IMR-90 (cell line): ENCODE measurements around the gene LRRC31. TPM values are rescaled to one million over a fixed set of nuclear protein-coding genes. Genes with fewer than 3 reads are reported as not detected.

Source experiments
- ATAC-seq: fragments of 200-7000 bp; cut with Tn5 transposase; 2 replicates; pipeline ENCODE4 v1.9.1; 2020; ENCODE audit warnings: low read depth, mild to moderate bottlenecking, moderate library complexity
- BruUV-seq: library from RNA; stranded (reverse); fragments of 400-500 nt; replicated peaks from 2 replicates; lab custom pipeline; 2021; lab: Mats Ljungman, UMichigan
- CTCF ChIA-PET: fragments of 300-600 bp; formaldehyde crosslinking; extraction: SDS; loops from one replicate; lab custom pipeline; 2021; ENCODE audit warnings: antibody characterized with exemption; lab: Yijun Ruan, JAX
- POLR2A ChIA-PET: fragments of 300-600 bp; sonication (Branson Sonifier 250); formaldehyde crosslinking; loops from one replicate; lab custom pipeline; 2022; ENCODE audit warnings: antibody characterized with exemption; ENCODE audit not compliant: unreplicated experiment; lab: Charles Lee
- DNase-seq: peaks from one replicate; pipeline ENCODE4 v3.0.0; 2013
- H2AFZ ChIP-seq: replicated peaks from 2 replicates; pipeline ENCODE3; 2013; ENCODE audit warnings: low read length, mild to moderate bottlenecking; ENCODE audit not compliant: poor library complexity
- H2AK5ac ChIP-seq: 2 replicates; pipeline ENCODE4 v1.6.1; 2013; ENCODE audit warnings: low read depth, low read length, inconsistent platforms
- H2AK9ac ChIP-seq: replicated peaks from 2 replicates; pipeline ENCODE3; 2013; ENCODE audit warnings: mild to moderate bottlenecking, low read depth, low read length, moderate library complexity; ENCODE audit not compliant: poor library complexity
- H2BK120ac ChIP-seq: 2 replicates; pipeline ENCODE4 v1.6.1; 2013; ENCODE audit warnings: low read depth, low read length, inconsistent platforms
- H2BK15ac ChIP-seq: 3 replicates; pipeline ENCODE4 v1.6.1; 2013; ENCODE audit warnings: low read depth, low read length, inconsistent platforms
- H2BK20ac ChIP-seq: 2 replicates; pipeline ENCODE4 v1.6.1; 2013; ENCODE audit warnings: low read depth, mild to moderate bottlenecking, inconsistent platforms, low read length, moderate library complexity
- H2BK5ac ChIP-seq: 2 replicates; pipeline ENCODE4 v1.6.1; 2013; ENCODE audit warnings: mild to moderate bottlenecking, low read depth, low read length, inconsistent platforms; ENCODE audit not compliant: poor library complexity, severe bottlenecking
- H3K14ac ChIP-seq: replicated peaks from 2 replicates; pipeline ENCODE4 v1.6.1; 2013; ENCODE audit warnings: low read depth, low read length, inconsistent platforms
- H3K18ac ChIP-seq: 2 replicates; pipeline ENCODE4 v1.6.1; 2013; ENCODE audit warnings: low read depth, low read length, control low read depth
- H3K23ac ChIP-seq: 2 replicates; pipeline ENCODE4 v1.6.1; 2013; ENCODE audit warnings: low read depth, low read length, inconsistent platforms
- H3K27ac ChIP-seq: 2 replicates; pipeline ENCODE4 v1.5.1; 2013; ENCODE audit warnings: mild to moderate bottlenecking, control low read depth, low read length; ENCODE audit not compliant: insufficient read depth
- H3K27me3 ChIP-seq: 2 replicates; pipeline ENCODE4 v1.6.1; 2013; ENCODE audit warnings: low read length; ENCODE audit not compliant: control insufficient read depth, insufficient read depth
- H3K36me3 ChIP-seq: 2 replicates; pipeline ENCODE4 v1.6.1; 2013; ENCODE audit warnings: low read length, mixed read lengths; ENCODE audit not compliant: control insufficient read depth, insufficient read depth
- H3K4ac ChIP-seq: 2 replicates; pipeline ENCODE4 v1.6.1; 2013; ENCODE audit warnings: low read depth, low read length, inconsistent platforms
- H3K4me1 ChIP-seq: 2 replicates; pipeline ENCODE4 v1.6.1; 2013; ENCODE audit warnings: low read length, mixed read lengths; ENCODE audit not compliant: control insufficient read depth, insufficient read depth
- H3K4me2 ChIP-seq: 2 replicates; pipeline ENCODE4 v1.6.1; 2013; ENCODE audit warnings: low read depth, mild to moderate bottlenecking, control low read depth, low read length, moderate library complexity
- H3K4me3 ChIP-seq: 2 replicates; pipeline ENCODE4 v1.5.1; 2013; ENCODE audit warnings: low read depth, mild to moderate bottlenecking, control low read depth, low read length, moderate library complexity; ENCODE audit not compliant: insufficient read depth
- H3K56ac ChIP-seq: 2 replicates; pipeline ENCODE4 v1.6.1; 2013; ENCODE audit warnings: low read length, inconsistent platforms; ENCODE audit not compliant: insufficient read depth; ENCODE audit errors: extremely low read depth
- H3K79me1 ChIP-seq, 2 experiments: 2 replicates each; pipeline ENCODE4 v1.6.1; 2013; ENCODE audit warnings: low read length in 2 of 2, inconsistent platforms in 1 of 2, low read depth in 1 of 2
- H3K9ac ChIP-seq: 2 replicates; pipeline ENCODE4 v1.6.1; 2013; ENCODE audit warnings: low read depth, low read length, control low read depth
- H3K9me1 ChIP-seq: 2 replicates; pipeline ENCODE4 v1.6.1; 2013; ENCODE audit warnings: low read length, inconsistent platforms; ENCODE audit not compliant: insufficient read depth
- H3K9me3 ChIP-seq: 2 replicates; pipeline ENCODE4 v1.6.1; 2013; ENCODE audit warnings: low read length; ENCODE audit not compliant: control insufficient read depth, insufficient read depth
- H4K20me1 ChIP-seq: 2 replicates; pipeline ENCODE4 v1.6.1; 2013; ENCODE audit warnings: low read length, inconsistent platforms; ENCODE audit not compliant: insufficient read depth
- H4K5ac ChIP-seq: 2 replicates; pipeline ENCODE4 v1.6.1; 2013; ENCODE audit warnings: mild to moderate bottlenecking, low read depth, low read length, control low read depth
- H4K8ac ChIP-seq, 2 experiments: 2 replicates each; pipeline ENCODE4 v1.6.1; 2013; ENCODE audit warnings: low read depth in 2 of 2, low read length in 2 of 2, control low read depth in 1 of 2, inconsistent platforms in 1 of 2
- H4K91ac ChIP-seq: 2 replicates; pipeline ENCODE4 v1.6.1; 2013; ENCODE audit warnings: low read depth, low read length, inconsistent platforms; ENCODE audit not compliant: insufficient read depth
- BHLHE40 ChIP-seq: fragments of 150-350 bp; IDR thresholded peaks from 2 replicates; pipeline ENCODE4 v1.6.1; 2016; ENCODE audit warnings: mild to moderate bottlenecking, low read depth, low read length
- CEBPB ChIP-seq: IDR thresholded peaks from 2 replicates; pipeline ENCODE4 v1.6.1; 2012; ENCODE audit warnings: low read depth, low read length, improper control_type of control experiment
- CHD1 ChIP-seq: IDR thresholded peaks from 2 replicates; pipeline ENCODE4 v1.6.1; 2012; ENCODE audit warnings: low read depth, low read length, improper control_type of control experiment
- CTCF ChIP-seq: conservative IDR thresholded peaks from 2 replicates; pipeline ENCODE4 v1.5.1; 2012; ENCODE audit warnings: mild to moderate bottlenecking, low read depth, low read length, improper control_type of control experiment
- ELK1 ChIP-seq: fragments of 150-350 bp; IDR thresholded peaks from 2 replicates; pipeline ENCODE4 v1.6.1; 2016; ENCODE audit warnings: low read depth, mild to moderate bottlenecking, low read length, moderate library complexity, borderline replicate concordance
- FOS ChIP-seq: fragments of 150-350 bp; IDR thresholded peaks from 2 replicates; pipeline ENCODE4 v1.6.1; 2016; ENCODE audit warnings: low read depth, low read length
- MAFK ChIP-seq: IDR thresholded peaks from 2 replicates; pipeline ENCODE4 v1.6.1; 2012; ENCODE audit warnings: low read depth, low read length, improper control_type of control experiment
- MAZ ChIP-seq: IDR thresholded peaks from 2 replicates; pipeline ENCODE4 v1.6.1; 2012; ENCODE audit warnings: low read depth, mild to moderate bottlenecking, low read length, improper control_type of control experiment, moderate library complexity, borderline replicate concordance
- MXI1 ChIP-seq: IDR thresholded peaks from 2 replicates; pipeline ENCODE4 v1.6.1; 2012; ENCODE audit warnings: low read depth, mild to moderate bottlenecking, low read length, moderate library complexity, borderline replicate concordance
- NFE2L2 ChIP-seq: fragments of 150-350 bp; IDR thresholded peaks from 2 replicates; pipeline ENCODE4 v1.6.1; 2016; ENCODE audit warnings: low read depth, mild to moderate bottlenecking, low read length
- POLR2A ChIP-seq: IDR thresholded peaks from 2 replicates; pipeline ENCODE4 v1.6.1; 2012; ENCODE audit warnings: mild to moderate bottlenecking, low read depth, low read length
- RAD21 ChIP-seq: IDR thresholded peaks from 2 replicates; pipeline ENCODE4 v1.6.1; 2012; ENCODE audit warnings: low read length, improper control_type of control experiment
- RCOR1 ChIP-seq: IDR thresholded peaks from 2 replicates; pipeline ENCODE4 v1.6.1; 2012; ENCODE audit warnings: mild to moderate bottlenecking, low read length, improper control_type of control experiment; ENCODE audit not compliant: insufficient replicate concordance
- RFX5 ChIP-seq: IDR thresholded peaks from 2 replicates; pipeline ENCODE4 v1.8.0; 2012; ENCODE audit warnings: low read depth, mild to moderate bottlenecking, low read length, moderate library complexity
- SMC3 ChIP-seq: fragments of 150-350 bp; IDR thresholded peaks from 2 replicates; pipeline ENCODE4 v1.6.1; 2016; ENCODE audit warnings: low read depth, mild to moderate bottlenecking, antibody characterized with exemption, low read length, moderate library complexity
- USF2 ChIP-seq: fragments of 150-350 bp; IDR thresholded peaks from 2 replicates; pipeline ENCODE4 v1.6.1; 2017; ENCODE audit warnings: mild to moderate bottlenecking, antibody characterized with exemption, low read length, low read depth
- WGBS, 2 experiments: methylation state at CpG; one replicate each; pipeline versions ENCODE4 v1.1.5 to v1.1.7; 2013; ENCODE audit warnings: missing lambda C conversion rate in 2 of 2; ENCODE audit not compliant: insufficient read length in 1 of 2; ENCODE audit errors: extremely low coverage in 2 of 2; 5-methylcytosine and 5-hydroxymethylcytosine counted together
- dilution Hi-C: fragments of 300-500 bp; cut with HindIII; formaldehyde crosslinking; loops from one replicate; pipeline ENCODE4 v1.14.3; 2018; ENCODE audit warnings: low sequenced_read_pairs; ENCODE audit not compliant: unreplicated experiment
- in situ Hi-C: fragments of 300-500 bp; cut with MboI; formaldehyde crosslinking; loops from 3 replicates; pipeline ENCODE4 v1.14.3; 2019; ENCODE audit warnings: low sequenced_read_pairs, inconsistent platforms, mixed read lengths
- intact Hi-C: fragments of 100-400 bp; cut with micrococcal nuclease; formaldehyde crosslinking; loops from 2 replicates; pipeline ENCODE4 v1.10.0; 2022
- polyA plus RNA-seq, 3 experiments: library from polyadenylated mRNA; depleted of rRNA; stranded (reverse); fragments of >200 nt; gene quantifications; 2 replicates each; pipeline ENCODE4 v1.2.3, GENCODE V29; 2012; ENCODE audit warnings: low replicate concordance in 1 of 3
- total RNA-seq: library from RNA; depleted of rRNA; stranded (reverse); fragments of >200 nt; gene quantifications from 2 replicates; pipeline ENCODE4 v1.2.3, GENCODE V29; 2012

Gene LRRC31
- total and polyA plus RNA-seq, 2 of the 4 experiments (the other 2 are of a cell fraction) = not detected

- no peaks in the 10 kb centered on the region for H3K9me3 ChIP-seq
- H3K14ac ChIP-seq = no peak within 1 kb of the TSS
- H3K18ac ChIP-seq = no peak within 1 kb of the TSS
- H3K9me1 ChIP-seq = no peaks in the 10 kb centered on the region; the same call in 1 of the 2 replicates
- dilution Hi-C loops (no loop called here), in situ Hi-C loops (no loop called here), intact Hi-C loops (no loop called here)
- no peak within 1 kb of the TSS for H2BK20ac ChIP-seq
- ChIA-PET CTCF (no interaction called here), POLR2A (no interaction called here)
- no peaks in the 10 kb centered on the region for H4K20me1 ChIP-seq
- H3K4me3 ChIP-seq = no peak within 1 kb of the TSS
- H2AK9ac ChIP-seq = no peak within 1 kb of the TSS
- no peak within 1 kb of the TSS for H3K4ac ChIP-seq
- H3K36me3 ChIP-seq = no peaks in the 10 kb centered on the region
- no peaks in the 10 kb centered on the region for H3K4me1 ChIP-seq
- WGBS, 2 experiments = no CpG with 5 or more reads among the region's 1 CpG
- ATAC-seq (no peak), DNase-seq (no peak)
- no peak within 1 kb of the TSS for H4K5ac ChIP-seq
- H2BK120ac ChIP-seq = no peak within 1 kb of the TSS
- H2BK15ac ChIP-seq = no peak within 1 kb of the TSS
- H4K8ac ChIP-seq = no peak within 1 kb of the TSS
- BruUV-seq = no TSS peak
- H3K79me1 ChIP-seq = no peaks in the 10 kb centered on the region
- H2AFZ ChIP-seq = no peak within 1 kb of the TSS
- no peak within 1 kb of the TSS for H4K91ac ChIP-seq
- no peak within 1 kb of the TSS for H3K23ac ChIP-seq
- TF ChIP-seq RCOR1 = no peak
- no peak for TF ChIP-seq FOS
- no peak for TF ChIP-seq MAFK
- no peak for TF ChIP-seq SMC3
- no peak for TF ChIP-seq CTCF
- no peak for TF ChIP-seq BHLHE40
- no peak for TF ChIP-seq POLR2A
- TF ChIP-seq RFX5 = no peak
- no peak for TF ChIP-seq ELK1
- no peak for TF ChIP-seq CEBPB
- TF ChIP-seq MXI1 = no peak
- TF ChIP-seq MAZ = no peak
- TF ChIP-seq USF2 = no peak
- no peak for TF ChIP-seq RAD21
- TF ChIP-seq NFE2L2 = no peak
- TF ChIP-seq CHD1 = no peak
- no peak within 1 kb of the TSS for H2AK5ac ChIP-seq
- no peak within 1 kb of the TSS for H3K27ac ChIP-seq
- no peak within 1 kb of the TSS for H3K9ac ChIP-seq
- H3K56ac ChIP-seq = no peak within 1 kb of the TSS
- H3K4me2 ChIP-seq = no peak within 1 kb of the TSS
- no peak within 1 kb of the TSS for H2BK5ac ChIP-seq
- peaks cover 6% of the 10 kb centered on the region for H3K27me3 ChIP-seq
Observed at GRCh38 chr3:169911272-169911671, 41.5 kb upstream of the LRRC31 start, which contains the start of gene SAMD7. Gene SAMD7 (plus strand): TSS chr3:169911572. CDS start chr3:169919499, 7,927 bp downstream.
